ENCODE results near the gene YIF1B.
"Not testable (repeated sequence)": the region's sequence is repeated elsewhere in the genome, so short reads cannot be mapped to it uniquely, and the experiment has no call there.

YIF1B gene

GRCh38 chr19:38264486-38265212 is 51.1 kb downstream of the YIF1B start, which contains the start of gene SPINT2:
TSS of gene SPINT2 (plus strand) at chr19:38264573. CDS start at chr19:38264893, 320 bp downstream.
- H3K4me2 ChIP-seq (ENCODE audit: low read length) = peak within 1 kb of the TSS; percentile 98
- peaks cover 40% of the 10 kb centered on the region for H3K79me2 ChIP-seq
- no peaks in the 10 kb centered on the region for H3K36me3 ChIP-seq (ENCODE audit: control insufficient read depth, insufficient read depth, low read length)
- no peaks in the 10 kb centered on the region for H3K27me3 ChIP-seq (ENCODE audit: control insufficient read depth, insufficient read depth, low read length)
- peak within 1 kb of the TSS; percentile 90 for H3K27ac ChIP-seq
- TF ChIP-seq CTCF (IDR thresholded peaks at IDR 0.05) = no peak
- no peaks in the 10 kb centered on the region for H3K9me3 ChIP-seq (ENCODE audit: control insufficient read depth, low read length)
- peak within 1 kb of the TSS; percentile 93 for H2AFZ ChIP-seq
- peak within 1 kb of the TSS; percentile 93 for H3K4me3 ChIP-seq (ENCODE audit: low read depth, low read length)
- H3K9ac ChIP-seq = peak within 1 kb of the TSS; percentile 85
- peaks cover 4% of the 10 kb centered on the region for H3K4me1 ChIP-seq

GRCh38 chr19:38263689-38264485 is 51.9 kb downstream of the YIF1B start:
- Histone ChIP-seq H3K27ac (peak overlapping the region; percentile 90), H3K4me3 (ENCODE audit: low read depth, low read length) (peak overlapping the region; percentile 93), H3K27me3 (ENCODE audit: control insufficient read depth, insufficient read depth, low read length) (no peaks in the 10 kb centered on the region), H3K79me2 (peaks cover 32% of the 10 kb centered on the region), H3K4me2 (ENCODE audit: low read length) (peak overlapping the region; percentile 98), H3K36me3 (ENCODE audit: control insufficient read depth, insufficient read depth, low read length) (no peaks in the 10 kb centered on the region), H2AFZ (peak overlapping the region; percentile 93), H3K9me3 (ENCODE audit: control insufficient read depth, low read length) (no peaks in the 10 kb centered on the region), H3K9ac (no peak overlapping the region), H3K4me1 (peaks cover 4% of the 10 kb centered on the region)
- TF ChIP-seq CTCF (IDR thresholded peaks at IDR 0.05) = no peak

- peaks cover 4% of the 10 kb centered on the region for H3K4me1 ChIP-seq
- H3K79me2 ChIP-seq = peaks cover 22% of the 10 kb centered on the region
- no peak for TF ChIP-seq CTCF (IDR thresholded peaks at IDR 0.05)
- no peak overlapping the region for H3K4me2 ChIP-seq (ENCODE audit: low read length)
- H3K27me3 ChIP-seq (ENCODE audit: control insufficient read depth, insufficient read depth, low read length) = no peaks in the 10 kb centered on the region
- H3K9me3 ChIP-seq (ENCODE audit: control insufficient read depth, low read length) = no peaks in the 10 kb centered on the region
- H2AFZ ChIP-seq = no peak overlapping the region
- no peaks in the 10 kb centered on the region for H3K36me3 ChIP-seq (ENCODE audit: control insufficient read depth, insufficient read depth, low read length)
- H3K9ac ChIP-seq = no peak overlapping the region
- H3K4me3 ChIP-seq (ENCODE audit: low read depth, low read length) = no peak overlapping the region
- no peak overlapping the region for H3K27ac ChIP-seq
Measured at GRCh38 chr19:38262585-38263268, 53.0 kb downstream of the YIF1B start.

GRCh38 chr19:38261942-38262341 is 53.8 kb downstream of the YIF1B start:
- not testable (repeated sequence) for H3K27me3 ChIP-seq (ENCODE audit: control insufficient read depth, insufficient read depth, low read length); H3K4me2 ChIP-seq (ENCODE audit: low read length); H3K4me3 ChIP-seq (ENCODE audit: low read depth, low read length); H3K27ac ChIP-seq; H3K4me1 ChIP-seq; H3K9ac ChIP-seq; H3K9me3 ChIP-seq (ENCODE audit: control insufficient read depth, low read length); H3K36me3 ChIP-seq (ENCODE audit: control insufficient read depth, insufficient read depth, low read length); H2AFZ ChIP-seq
- H3K79me2 ChIP-seq = peaks cover 14% of the 10 kb centered on the region

Measured in parathyroid adenoma (tissue), 2 donors.